PC-3 (cell line): ENCODE measurements around the gene CYTH2. TPM values are rescaled to one million over a fixed set of nuclear protein-coding genes. Genes with fewer than 3 reads are reported as not detected.

Source experiments
- total RNA-seq: library from RNA; depleted of rRNA; stranded (reverse); fragments of >200 nt; gene quantifications from 2 replicates; pipeline ENCODE4 v1.2.3, GENCODE V29; 2014; rRNA removed

Gene CYTH2
- total RNA-seq, 1 experiment from 2014 or later: 50.5 TPM

Other genes starting within 250 kb of the CYTH2 start
- gene CARD8, start 213.5 kb upstream of the CYTH2 start, total RNA-seq: 6.8 and 8.7 TPM in 2 replicates
- gene ZNF114, start 199.3 kb upstream of the CYTH2 start, total RNA-seq: 0.29 and 0.40 TPM in 2 replicates
- 31.9 and 38.1 TPM in 2 replicates for gene EMP3, start 143.8 kb upstream of the CYTH2 start, total RNA-seq
- gene TMEM143, start 105.4 kb upstream of the CYTH2 start, total RNA-seq: 1.3 and 7.1 TPM in 2 replicates
- gene SYNGR4, start 105.0 kb upstream of the CYTH2 start, total RNA-seq: not detected in 2 replicates
- 90.2 and 101 TPM in 2 replicates for gene KDELR1, start 77.8 kb upstream of the CYTH2 start, total RNA-seq
- gene GRIN2D, start 75.7 kb upstream of the CYTH2 start, total RNA-seq: 0.51 and 1.0 TPM in 2 replicates
- gene GRWD1, start 23.4 kb upstream of the CYTH2 start, total RNA-seq: 33.2 and 46.7 TPM in 2 replicates
- gene KCNJ14, start 13.8 kb upstream of the CYTH2 start, total RNA-seq: 1.4 and 2.2 TPM in 2 replicates
- 4.8 and 8.3 TPM in 2 replicates for gene LMTK3, start 42.5 kb downstream of the CYTH2 start, total RNA-seq
- gene SULT2B1, start 82.8 kb downstream of the CYTH2 start, total RNA-seq: 4.8 and 6.7 TPM in 2 replicates
- not detected in 2 replicates for gene SPACA4, start 137.4 kb downstream of the CYTH2 start, total RNA-seq
- 4.6 and 4.7 TPM in 2 replicates for gene FAM83E, start 145.7 kb downstream of the CYTH2 start, total RNA-seq
- 1,237 and 1,503 TPM in 2 replicates for gene RPL18, start 149.8 kb downstream of the CYTH2 start, total RNA-seq
- 8.5 and 8.6 TPM in 2 replicates for gene SPHK2, start 150.1 kb downstream of the CYTH2 start, total RNA-seq
- 9.0 and 12.2 TPM in 2 replicates for gene DBP, start 168.0 kb downstream of the CYTH2 start, total RNA-seq
- gene CA11, start 176.8 kb downstream of the CYTH2 start, total RNA-seq: 0.63 and 4.1 TPM in 2 replicates
- gene NTN5, start 203.6 kb downstream of the CYTH2 start, total RNA-seq: 0.18 and 0.81 TPM in 2 replicates
- gene FUT2, start 226.6 kb downstream of the CYTH2 start, total RNA-seq: 0.69 TPM in 1 of 2 replicates, not detected in the other